Endothelial cell of umbilical vein (primary cell): Measurements from ENCODE around the gene KLC1. TPM values are rescaled to one million over a fixed set of nuclear protein-coding genes. Genes with fewer than 3 reads are reported as not detected.

ENCODE experiments used
- BruUV-seq: library from RNA; stranded (reverse); fragments of 400-500 nt; replicated peaks from 2 replicates; lab custom pipeline; 2021; lab: Mats Ljungman, UMichigan
- CTCF ChIA-PET: fragments of 300-600, 350-600 bp; sonication (Branson Sonifier 250); formaldehyde crosslinking; loops from one replicate; lab custom pipeline; 2021; ENCODE audit warnings: antibody characterized with exemption, inconsistent platforms; lab: Charles Lee
- POLR2A ChIA-PET: fragments of 300-600, 350-600 bp; sonication (Branson Sonifier 250); formaldehyde crosslinking; loops from one replicate; lab custom pipeline; 2021; ENCODE audit warnings: antibody characterized with exemption, inconsistent platforms; lab: Charles Lee
- DNase-seq: peaks from one replicate; pipeline ENCODE4 v3.0.0-alpha.2; 2011; ENCODE audit warnings: low read depth, low spot score
- FAIRE-seq: peaks from 2 replicates; lab custom pipeline; 2011; peaks lifted over from hg19 to GRCh38; lab: Jason Lieb, UNC
- H2AFZ ChIP-seq: 2 replicates; pipeline ENCODE4 v1.6.0; 2012; ENCODE audit warnings: low read depth, low read length, control low read depth, inconsistent platforms
- H3K27ac ChIP-seq: 2 replicates; pipeline ENCODE4 v1.5.1; 2011; ENCODE audit warnings: low read depth, mild to moderate bottlenecking, control low read depth, low read length, moderate library complexity; ENCODE audit not compliant: insufficient read depth
- H3K27me3 ChIP-seq, 2 experiments: 2 replicates each; pipeline versions ENCODE4 v1.6.0 to v1.6.1; 2011; ENCODE audit warnings: low read length in 2 of 2, mixed read lengths in 1 of 2; ENCODE audit not compliant: control insufficient read depth in 2 of 2, insufficient read depth in 2 of 2
- H3K36me3 ChIP-seq, 2 experiments: 2 replicates in 1 of 2; 3 replicates in 1 of 2; pipeline ENCODE4 v1.5.1; 2011; ENCODE audit warnings: low read length in 2 of 2, mild to moderate bottlenecking in 1 of 2, moderate library complexity in 1 of 2; ENCODE audit not compliant: control insufficient read depth in 2 of 2, insufficient read depth in 2 of 2; ENCODE audit errors: extremely low read depth in 1 of 2
- H3K4me1 ChIP-seq: 3 replicates; pipeline ENCODE4 v1.5.1; 2011; ENCODE audit warnings: mild to moderate bottlenecking, low read length; ENCODE audit not compliant: control insufficient read depth, insufficient read depth; ENCODE audit errors: extremely low read depth
- H3K4me2 ChIP-seq: 2 replicates; pipeline ENCODE4 v1.6.1; 2011; ENCODE audit warnings: low read length, control low read depth, mixed read lengths; ENCODE audit not compliant: insufficient read depth
- H3K4me3 ChIP-seq, 3 experiments: fragments of 200-600 bp in 1 of 3; sonication (generic), shearing (Covaris generic) in 1 of 3; replicated peaks in 1 of 3; 2 replicates each; pipeline ENCODE4 v1.5.1; 2011 to 2016; ENCODE audit warnings: control low read depth in 3 of 3, low read length in 3 of 3, mild to moderate bottlenecking in 2 of 3, inconsistent platforms in 1 of 3, low read depth in 1 of 3, moderate library complexity in 1 of 3; ENCODE audit not compliant: insufficient read depth in 1 of 3
- H3K79me2 ChIP-seq: 2 replicates; pipeline ENCODE4 v1.6.0; 2012; ENCODE audit warnings: low read length, inconsistent platforms; ENCODE audit not compliant: control insufficient read depth, insufficient read depth
- H3K9ac ChIP-seq: replicated peaks from 2 replicates; pipeline ENCODE3; 2011; ENCODE audit warnings: low read length, control low read depth; ENCODE audit not compliant: insufficient read depth; ENCODE audit errors: extremely low read depth
- H3K9me1 ChIP-seq: replicated peaks from 3 replicates; pipeline ENCODE4 v1.6.0; 2011; ENCODE audit warnings: mild to moderate bottlenecking, low read length; ENCODE audit not compliant: control insufficient read depth, insufficient read depth; ENCODE audit errors: extremely low read depth
- H3K9me3 ChIP-seq: replicated peaks from 2 replicates; pipeline ENCODE4 v1.5.1; 2012; ENCODE audit warnings: low read length, inconsistent platforms; ENCODE audit not compliant: control insufficient read depth, insufficient read depth
- H4K20me1 ChIP-seq: replicated peaks from 2 replicates; pipeline ENCODE3; 2011; ENCODE audit warnings: mild to moderate bottlenecking, low read length; ENCODE audit not compliant: control insufficient read depth, insufficient read depth; ENCODE audit errors: extremely low read depth
- EZH2 ChIP-seq: IDR thresholded peaks from 2 replicates; pipeline ENCODE4 v1.6.1; 2012; ENCODE audit warnings: borderline replicate concordance, low read depth, mild to moderate bottlenecking, moderate library complexity, low read length, inconsistent platforms; ENCODE audit not compliant: severe bottlenecking
- FOS ChIP-seq: IDR thresholded peaks from 2 replicates; pipeline ENCODE4 v1.6.1; 2011; ENCODE audit warnings: mild to moderate bottlenecking, low read length, moderate library complexity, borderline replicate concordance; ENCODE audit not compliant: insufficient read depth
- GATA2 ChIP-seq: IDR thresholded peaks from 2 replicates; pipeline ENCODE4 v1.7.0; 2011; ENCODE audit warnings: low read depth, mild to moderate bottlenecking, moderate library complexity, mixed read lengths, low read length; ENCODE audit not compliant: insufficient read length, insufficient read depth
- JUN ChIP-seq: IDR thresholded peaks from 2 replicates; pipeline ENCODE4 v1.6.1; 2011; ENCODE audit warnings: borderline replicate concordance, low read depth; ENCODE audit not compliant: insufficient read length, insufficient read depth
- MAX ChIP-seq: IDR thresholded peaks from 2 replicates; pipeline ENCODE4 v1.6.1; 2011; ENCODE audit not compliant: insufficient read depth, insufficient read length
- MYC ChIP-seq: IDR thresholded peaks from one replicate; pipeline ENCODE4 v1.6.1; 2011; ENCODE audit warnings: mild to moderate bottlenecking, low read depth, low read length
- POLR2A ChIP-seq: IDR thresholded peaks from 2 replicates; pipeline ENCODE4 v1.6.1; 2012; ENCODE audit warnings: low read depth, mild to moderate bottlenecking, control low read depth, low read length
- POLR2AphosphoS5 ChIP-seq: IDR thresholded peaks from 2 replicates; pipeline ENCODE4 v1.6.1; 2012; ENCODE audit warnings: low read depth, mild to moderate bottlenecking, control low read depth, low read length, moderate library complexity; ENCODE audit not compliant: insufficient read depth
- dilution Hi-C: fragments of 300-500 bp; cut with MboI; formaldehyde crosslinking; loops from one replicate; pipeline ENCODE4 v1.15.0; 2019; ENCODE audit warnings: low sequenced_read_pairs; ENCODE audit not compliant: extremely low pct_ligation_motif_present
- intact Hi-C: fragments of 100-400 bp; cut with micrococcal nuclease; formaldehyde crosslinking; loops from one replicate; pipeline ENCODE4 v1.10.0; 2022
- polyA plus RNA-seq, 4 experiments: library from polyadenylated mRNA; depleted of rRNA in 3 of 4; stranded (reverse) in 3 of 4; unstranded in 1 of 4; fragments of >200 nt; gene quantifications; 2 replicates each; pipeline versions ENCODE4 v1.2.1 to v1.2.3, GENCODE V29; 2011 to 2012; ENCODE audit warnings: missing spikeins in 1 of 4
- total RNA-seq: library from RNA; stranded (reverse); gene quantifications from 2 replicates; pipeline ENCODE4 v1.2.3, GENCODE V29; 2021
- TF ChIP-seq, protein P1 (sequence below), 2 donors: IDR thresholded peaks; 1 replicate in 1 of 2; 2 replicates in 1 of 2; pipeline ENCODE4 v1.5.1; 2011; ENCODE audit warnings: low read length in 2 of 2, mild to moderate bottlenecking in 2 of 2, moderate library complexity in 2 of 2, control low read depth in 1 of 2, inconsistent platforms in 1 of 2, low read depth in 1 of 2; ENCODE audit not compliant: insufficient read depth in 1 of 2; ENCODE audit errors: extremely low read depth in 1 of 2

The KLC1 gene
- total and polyA plus RNA-seq, 2 donors (not counting 3 experiments of a cell fraction or from before 2014, with no cell fraction given), result 124 to 233 TPM

DNA sequence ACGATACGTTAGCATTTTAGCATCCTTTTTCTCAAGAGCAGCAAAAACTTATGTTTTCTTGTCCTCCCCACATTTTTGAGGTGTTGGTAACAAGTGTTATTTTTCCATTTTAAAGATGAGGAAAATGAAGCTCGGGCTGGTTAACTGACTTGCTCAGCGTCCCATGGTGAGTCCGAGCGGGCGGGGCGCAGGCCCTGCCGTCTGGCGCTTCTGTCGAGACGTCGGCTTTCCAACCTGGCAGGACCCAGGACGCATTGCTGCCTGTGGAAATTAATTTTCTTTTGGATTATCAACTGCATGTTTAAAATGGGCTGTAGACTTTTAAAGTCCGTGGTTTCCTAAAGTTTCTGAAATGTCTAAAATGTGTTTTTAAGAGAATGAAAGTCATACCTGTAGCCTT, 55.9 kb downstream of the KLC1 start:
- H4K20me1 ChIP-seq, result peaks cover 3% of the 10 kb centered on the region
- peak; percentile 15 for FAIRE-seq
- POLR2A ChIA-PET, result no interaction called here

More for the DNA sequence above, 55.9 kb downstream of the KLC1 start:
- no peak overlapping the region for H2AFZ ChIP-seq
- H3K27me3 ChIP-seq, result no peaks in the 10 kb centered on the region
- peaks cover 11% of the 10 kb centered on the region for H3K79me2 ChIP-seq
- H3K9me3 ChIP-seq, result no peaks in the 10 kb centered on the region
- H3K4me2 ChIP-seq, result no peak overlapping the region
- H3K9ac ChIP-seq, result no peak overlapping the region
- H3K4me3 ChIP-seq, result no peak overlapping the region
- no peak overlapping the region for H3K27ac ChIP-seq
- DNase-seq, result no peak
- CTCF ChIA-PET, result no interaction called here
- no peaks in the 10 kb centered on the region for H3K4me1 ChIP-seq
- dilution Hi-C loops (no loop called here), intact Hi-C loops (no loop called here)
- H3K9me1 ChIP-seq, result no peaks in the 10 kb centered on the region
- H3K36me3 ChIP-seq, result peaks cover 21 to 33% of the 10 kb centered on the region in 2 experiments
- TF ChIP-seq JUN (no peak), FOS (no peak), GATA2 (no peak), EZH2 (no peak), POLR2A (no peak), POLR2AphosphoS5 (no peak), MAX (no peak), MYC (no peak)
- TF ChIP-seq, protein P1, sequence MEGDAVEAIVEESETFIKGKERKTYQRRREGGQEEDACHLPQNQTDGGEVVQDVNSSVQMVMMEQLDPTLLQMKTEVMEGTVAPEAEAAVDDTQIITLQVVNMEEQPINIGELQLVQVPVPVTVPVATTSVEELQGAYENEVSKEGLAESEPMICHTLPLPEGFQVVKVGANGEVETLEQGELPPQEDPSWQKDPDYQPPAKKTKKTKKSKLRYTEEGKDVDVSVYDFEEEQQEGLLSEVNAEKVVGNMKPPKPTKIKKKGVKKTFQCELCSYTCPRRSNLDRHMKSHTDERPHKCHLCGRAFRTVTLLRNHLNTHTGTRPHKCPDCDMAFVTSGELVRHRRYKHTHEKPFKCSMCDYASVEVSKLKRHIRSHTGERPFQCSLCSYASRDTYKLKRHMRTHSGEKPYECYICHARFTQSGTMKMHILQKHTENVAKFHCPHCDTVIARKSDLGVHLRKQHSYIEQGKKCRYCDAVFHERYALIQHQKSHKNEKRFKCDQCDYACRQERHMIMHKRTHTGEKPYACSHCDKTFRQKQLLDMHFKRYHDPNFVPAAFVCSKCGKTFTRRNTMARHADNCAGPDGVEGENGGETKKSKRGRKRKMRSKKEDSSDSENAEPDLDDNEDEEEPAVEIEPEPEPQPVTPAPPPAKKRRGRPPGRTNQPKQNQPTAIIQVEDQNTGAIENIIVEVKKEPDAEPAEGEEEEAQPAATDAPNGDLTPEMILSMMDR (IDR thresholded peaks at IDR 0.05; ENCODE audit: extremely low read depth in 1 of 2, insufficient read depth in 1 of 2, low read depth in 1 of 2, low read length in 2 of 2), result no peak
- BruUV-seq, result no TSS peak
